HepG2 (cell line): ENCODE data around the gene SPNS2. TPM values are rescaled to one million over a fixed set of nuclear protein-coding genes. Genes with fewer than 3 reads are reported as not detected.
A peak's percentile ranks its signal among the peaks of the same experiment; 100 is the strongest.

Source experiments
- AGO2 ChIP-seq: fragments of 200-400 bp; formaldehyde crosslinking; optimal IDR thresholded peaks from 2 replicates; pipeline ENCODE3; 2017; ENCODE audit warnings: mild to moderate bottlenecking, low read depth, low read length, moderate library complexity
- BRD4 ChIP-seq: sonication (generic); formaldehyde crosslinking; IDR thresholded peaks from 2 replicates; pipeline ENCODE4 v1.4.0; 2020; ENCODE audit warnings: missing genetic modification reagents
- EZH2 ChIP-seq: conservative IDR thresholded peaks from 2 replicates; pipeline ENCODE4 v1.6.1; 2012; ENCODE audit warnings: mild to moderate bottlenecking, low read depth, low read length, moderate library complexity
- MED1 ChIP-seq: sonication (generic); formaldehyde crosslinking; IDR thresholded peaks from 2 replicates; pipeline ENCODE4 v1.4.0; 2020; ENCODE audit warnings: missing genetic modification reagents
- MXD4 ChIP-seq: IDR thresholded peaks from 2 replicates; pipeline ENCODE4 v1.6.1; 2016; ENCODE audit warnings: mild to moderate bottlenecking, missing biosample characterization, missing genetic modification reagents
- RBFOX2 ChIP-seq: fragments of 200-400 bp; formaldehyde crosslinking; IDR thresholded peaks from 2 replicates; pipeline ENCODE4 v1.6.1; 2017; ENCODE audit warnings: low read depth, mild to moderate bottlenecking, low read length
- TAF15 ChIP-seq: fragments of 200-400 bp; formaldehyde crosslinking; IDR thresholded peaks from one replicate; pipeline ENCODE4 v1.6.1; 2018; ENCODE audit warnings: mild to moderate bottlenecking, low read depth, low read length; ENCODE audit not compliant: poor library complexity, severe bottlenecking
- ZNF143 ChIP-seq: sonication (generic); formaldehyde crosslinking; IDR thresholded peaks from 2 replicates; pipeline ENCODE4 v1.4.0; 2020; ENCODE audit warnings: missing genetic modification reagents
- ZNF773 ChIP-seq: sonication (generic); formaldehyde crosslinking; IDR thresholded peaks from 2 replicates; pipeline ENCODE4 v1.4.0; 2020; ENCODE audit warnings: missing genetic modification reagents, borderline replicate concordance
- polyA plus RNA-seq, 8 experiments: library from polyadenylated mRNA; depleted of rRNA in 3 of 8; stranded (reverse) in 7 of 8; unstranded in 1 of 8; fragments of >200 nt; fragmentation: Illumina TruSeq in 4 of 8; extraction: Trizol in 4 of 8; gene quantifications; 2 replicates each; pipeline versions ENCODE4 v1.2.1 to v1.2.3, GENCODE V29; 2011 to 2016; ENCODE audit warnings: low read depth in 4 of 8, missing spikeins in 1 of 8, mixed read lengths in 1 of 8; ENCODE audit not compliant: insufficient read depth in 1 of 8
- total RNA-seq, 5 experiments: library from RNA; depleted of rRNA; stranded (reverse); fragments of >200 nt; fragmentation: Illumina TruSeq; extraction: Trizol; gene quantifications; 2 replicates each; pipeline ENCODE4 v1.2.3, GENCODE V29; 2016; ENCODE audit warnings: low read depth in 1 of 5
- TF ChIP-seq, protein P1 (sequence below): IDR thresholded peaks from 2 replicates; pipeline ENCODE4 v1.4.0; 2020; ENCODE audit warnings: mild to moderate bottlenecking, missing genetic modification reagents
- TF ChIP-seq, protein P2 (sequence below): sonication (generic); formaldehyde crosslinking; IDR thresholded peaks from 2 replicates; pipeline ENCODE4 v1.8.1; 2022; ENCODE audit warnings: low read depth, mild to moderate bottlenecking, missing genetic modification reagents
- TF ChIP-seq, protein P3 (sequence below): sonication (generic); formaldehyde crosslinking; IDR thresholded peaks from 2 replicates; pipeline ENCODE4 v1.9.0; 2021; ENCODE audit warnings: missing genetic modification reagents, borderline replicate concordance

SPNS2 gene
- total and polyA plus RNA-seq, 2 of the 13 experiments (the other 11 are each of a cell fraction or from before 2014, with no cell fraction given): 0.01 TPM; not detected in 1

DNA sequence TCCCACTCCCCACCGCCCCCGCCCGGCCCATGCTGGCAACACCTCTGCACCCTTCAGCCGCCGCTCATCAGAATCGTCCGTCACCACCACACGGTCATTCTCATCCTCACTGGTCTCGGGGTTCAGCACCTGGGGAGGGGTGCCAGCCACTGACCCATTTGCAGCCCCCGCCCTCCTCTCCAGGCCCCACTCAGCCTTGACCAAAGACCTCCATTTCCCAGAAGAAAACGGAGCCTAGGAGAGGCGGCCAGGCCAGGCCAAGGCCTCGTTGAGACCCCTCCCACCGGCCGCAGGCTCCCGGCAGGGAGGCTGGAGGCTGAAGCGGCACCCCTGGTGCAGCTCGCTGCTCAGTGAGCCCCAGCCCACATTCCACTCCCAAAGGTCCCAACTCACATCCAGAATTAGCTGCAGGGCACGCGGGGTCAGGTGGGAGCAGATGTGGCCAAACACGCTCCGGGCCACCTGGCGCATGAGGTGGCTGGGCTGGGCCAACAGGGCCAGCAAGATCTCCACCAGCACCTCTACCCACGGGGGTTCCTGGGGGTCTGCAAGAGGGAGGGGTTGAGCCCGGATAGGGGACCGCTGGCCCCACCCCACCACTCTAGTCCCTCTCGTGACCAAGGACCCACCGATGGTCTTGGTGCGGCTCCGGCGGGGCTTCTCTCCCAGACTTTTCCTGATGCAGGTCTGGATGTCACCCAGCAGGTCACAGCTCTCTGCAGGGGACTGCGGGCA is 46.7 kb downstream of the SPNS2 start (continued):
- TF ChIP-seq, protein P1, sequence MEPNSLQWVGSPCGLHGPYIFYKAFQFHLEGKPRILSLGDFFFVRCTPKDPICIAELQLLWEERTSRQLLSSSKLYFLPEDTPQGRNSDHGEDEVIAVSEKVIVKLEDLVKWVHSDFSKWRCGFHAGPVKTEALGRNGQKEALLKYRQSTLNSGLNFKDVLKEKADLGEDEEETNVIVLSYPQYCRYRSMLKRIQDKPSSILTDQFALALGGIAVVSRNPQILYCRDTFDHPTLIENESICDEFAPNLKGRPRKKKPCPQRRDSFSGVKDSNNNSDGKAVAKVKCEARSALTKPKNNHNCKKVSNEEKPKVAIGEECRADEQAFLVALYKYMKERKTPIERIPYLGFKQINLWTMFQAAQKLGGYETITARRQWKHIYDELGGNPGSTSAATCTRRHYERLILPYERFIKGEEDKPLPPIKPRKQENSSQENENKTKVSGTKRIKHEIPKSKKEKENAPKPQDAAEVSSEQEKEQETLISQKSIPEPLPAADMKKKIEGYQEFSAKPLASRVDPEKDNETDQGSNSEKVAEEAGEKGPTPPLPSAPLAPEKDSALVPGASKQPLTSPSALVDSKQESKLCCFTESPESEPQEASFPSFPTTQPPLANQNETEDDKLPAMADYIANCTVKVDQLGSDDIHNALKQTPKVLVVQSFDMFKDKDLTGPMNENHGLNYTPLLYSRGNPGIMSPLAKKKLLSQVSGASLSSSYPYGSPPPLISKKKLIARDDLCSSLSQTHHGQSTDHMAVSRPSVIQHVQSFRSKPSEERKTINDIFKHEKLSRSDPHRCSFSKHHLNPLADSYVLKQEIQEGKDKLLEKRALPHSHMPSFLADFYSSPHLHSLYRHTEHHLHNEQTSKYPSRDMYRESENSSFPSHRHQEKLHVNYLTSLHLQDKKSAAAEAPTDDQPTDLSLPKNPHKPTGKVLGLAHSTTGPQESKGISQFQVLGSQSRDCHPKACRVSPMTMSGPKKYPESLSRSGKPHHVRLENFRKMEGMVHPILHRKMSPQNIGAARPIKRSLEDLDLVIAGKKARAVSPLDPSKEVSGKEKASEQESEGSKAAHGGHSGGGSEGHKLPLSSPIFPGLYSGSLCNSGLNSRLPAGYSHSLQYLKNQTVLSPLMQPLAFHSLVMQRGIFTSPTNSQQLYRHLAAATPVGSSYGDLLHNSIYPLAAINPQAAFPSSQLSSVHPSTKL (CRISPR knock-in tag): no peak
- TF ChIP-seq RBFOX2: peak; percentile 66; the same call in 1 of the 2 replicates
- TF ChIP-seq MED1 (CRISPR knock-in tag): no peak
- TF ChIP-seq TAF15: no peak
- TF ChIP-seq AGO2: peak; percentile 90
- TF ChIP-seq BRD4 (CRISPR knock-in tag): no peak
- TF ChIP-seq, protein P2, sequence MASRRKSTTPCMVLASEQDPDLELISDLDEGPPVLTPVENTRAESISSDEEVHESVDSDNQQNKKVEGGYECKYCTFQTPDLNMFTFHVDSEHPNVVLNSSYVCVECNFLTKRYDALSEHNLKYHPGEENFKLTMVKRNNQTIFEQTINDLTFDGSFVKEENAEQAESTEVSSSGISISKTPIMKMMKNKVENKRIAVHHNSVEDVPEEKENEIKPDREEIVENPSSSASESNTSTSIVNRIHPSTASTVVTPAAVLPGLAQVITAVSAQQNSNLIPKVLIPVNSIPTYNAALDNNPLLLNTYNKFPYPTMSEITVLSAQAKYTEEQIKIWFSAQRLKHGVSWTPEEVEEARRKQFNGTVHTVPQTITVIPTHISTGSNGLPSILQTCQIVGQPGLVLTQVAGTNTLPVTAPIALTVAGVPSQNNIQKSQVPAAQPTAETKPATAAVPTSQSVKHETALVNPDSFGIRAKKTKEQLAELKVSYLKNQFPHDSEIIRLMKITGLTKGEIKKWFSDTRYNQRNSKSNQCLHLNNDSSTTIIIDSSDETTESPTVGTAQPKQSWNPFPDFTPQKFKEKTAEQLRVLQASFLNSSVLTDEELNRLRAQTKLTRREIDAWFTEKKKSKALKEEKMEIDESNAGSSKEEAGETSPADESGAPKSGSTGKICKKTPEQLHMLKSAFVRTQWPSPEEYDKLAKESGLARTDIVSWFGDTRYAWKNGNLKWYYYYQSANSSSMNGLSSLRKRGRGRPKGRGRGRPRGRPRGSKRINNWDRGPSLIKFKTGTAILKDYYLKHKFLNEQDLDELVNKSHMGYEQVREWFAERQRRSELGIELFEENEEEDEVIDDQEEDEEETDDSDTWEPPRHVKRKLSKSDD: no peak
- no peak for TF ChIP-seq ZNF773 (CRISPR knock-in tag)
- TF ChIP-seq, protein P3, sequence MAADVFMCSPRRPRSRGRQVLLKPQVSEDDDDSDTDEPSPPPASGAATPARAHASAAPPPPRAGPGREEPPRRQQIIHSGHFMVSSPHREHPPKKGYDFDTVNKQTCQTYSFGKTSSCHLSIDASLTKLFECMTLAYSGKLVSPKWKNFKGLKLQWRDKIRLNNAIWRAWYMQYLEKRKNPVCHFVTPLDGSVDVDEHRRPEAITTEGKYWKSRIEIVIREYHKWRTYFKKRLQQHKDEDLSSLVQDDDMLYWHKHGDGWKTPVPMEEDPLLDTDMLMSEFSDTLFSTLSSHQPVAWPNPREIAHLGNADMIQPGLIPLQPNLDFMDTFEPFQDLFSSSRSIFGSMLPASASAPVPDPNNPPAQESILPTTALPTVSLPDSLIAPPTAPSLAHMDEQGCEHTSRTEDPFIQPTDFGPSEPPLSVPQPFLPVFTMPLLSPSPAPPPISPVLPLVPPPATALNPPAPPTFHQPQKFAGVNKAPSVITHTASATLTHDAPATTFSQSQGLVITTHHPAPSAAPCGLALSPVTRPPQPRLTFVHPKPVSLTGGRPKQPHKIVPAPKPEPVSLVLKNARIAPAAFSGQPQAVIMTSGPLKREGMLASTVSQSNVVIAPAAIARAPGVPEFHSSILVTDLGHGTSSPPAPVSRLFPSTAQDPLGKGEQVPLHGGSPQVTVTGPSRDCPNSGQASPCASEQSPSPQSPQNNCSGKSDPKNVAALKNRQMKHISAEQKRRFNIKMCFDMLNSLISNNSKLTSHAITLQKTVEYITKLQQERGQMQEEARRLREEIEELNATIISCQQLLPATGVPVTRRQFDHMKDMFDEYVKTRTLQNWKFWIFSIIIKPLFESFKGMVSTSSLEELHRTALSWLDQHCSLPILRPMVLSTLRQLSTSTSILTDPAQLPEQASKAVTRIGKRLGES (CRISPR knock-in tag): no peak
- TF ChIP-seq ZNF143 (CRISPR knock-in tag): no peak
- TF ChIP-seq MXD4: no peak
- TF ChIP-seq EZH2: no peak
